GM23248 (cell line): Measurements from ENCODE around the gene EP300.

Experiments
- EZH2 ChIP-seq: fragments of 200-600 bp; sonication (generic); IDR thresholded peaks from 2 replicates; pipeline ENCODE4 v1.6.1; 2018; ENCODE audit warnings: antibody characterized with exemption, mild to moderate bottlenecking; ENCODE audit not compliant: insufficient read depth, poor library complexity, severe bottlenecking
- EZH2phosphoT487 ChIP-seq: fragments of 200-600 bp; sonication (generic); IDR thresholded peaks from 2 replicates; pipeline ENCODE4 v1.6.1; 2018; ENCODE audit warnings: antibody characterized with exemption, moderate library complexity, mild to moderate bottlenecking, low read depth; ENCODE audit not compliant: insufficient read depth

- TF ChIP-seq EZH2 (no peak), EZH2phosphoT487 (no peak)
Measured at GRCh38 chr22:41047801-41048211, 44.6 kb upstream of the EP300 start.
